ENCODE data around the gene PLPP1.

DNA sequence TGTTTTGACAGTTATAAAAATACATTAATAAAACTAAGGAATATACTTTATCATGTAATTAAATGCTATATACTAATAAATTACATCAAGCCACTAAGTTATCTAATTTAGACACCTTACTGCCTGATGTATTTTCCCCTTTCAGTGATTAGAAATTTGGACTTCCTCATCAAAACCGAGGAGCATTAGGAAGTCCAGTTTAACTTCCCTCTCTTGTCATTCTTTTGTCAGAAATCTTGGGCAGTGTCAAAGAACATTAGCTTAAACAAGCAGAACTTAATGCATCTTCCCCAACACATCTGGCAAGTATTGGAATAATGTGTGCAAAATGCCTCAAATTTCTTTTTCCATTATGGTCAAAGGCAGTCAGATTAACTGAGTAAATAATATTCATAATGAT is 81.6 kb downstream of the PLPP1 start:
- TF ChIP-seq REST (IDR thresholded peaks at IDR 0.05; ENCODE audit: low read depth, low read length): no peak
- TF ChIP-seq, protein P1, sequence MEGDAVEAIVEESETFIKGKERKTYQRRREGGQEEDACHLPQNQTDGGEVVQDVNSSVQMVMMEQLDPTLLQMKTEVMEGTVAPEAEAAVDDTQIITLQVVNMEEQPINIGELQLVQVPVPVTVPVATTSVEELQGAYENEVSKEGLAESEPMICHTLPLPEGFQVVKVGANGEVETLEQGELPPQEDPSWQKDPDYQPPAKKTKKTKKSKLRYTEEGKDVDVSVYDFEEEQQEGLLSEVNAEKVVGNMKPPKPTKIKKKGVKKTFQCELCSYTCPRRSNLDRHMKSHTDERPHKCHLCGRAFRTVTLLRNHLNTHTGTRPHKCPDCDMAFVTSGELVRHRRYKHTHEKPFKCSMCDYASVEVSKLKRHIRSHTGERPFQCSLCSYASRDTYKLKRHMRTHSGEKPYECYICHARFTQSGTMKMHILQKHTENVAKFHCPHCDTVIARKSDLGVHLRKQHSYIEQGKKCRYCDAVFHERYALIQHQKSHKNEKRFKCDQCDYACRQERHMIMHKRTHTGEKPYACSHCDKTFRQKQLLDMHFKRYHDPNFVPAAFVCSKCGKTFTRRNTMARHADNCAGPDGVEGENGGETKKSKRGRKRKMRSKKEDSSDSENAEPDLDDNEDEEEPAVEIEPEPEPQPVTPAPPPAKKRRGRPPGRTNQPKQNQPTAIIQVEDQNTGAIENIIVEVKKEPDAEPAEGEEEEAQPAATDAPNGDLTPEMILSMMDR (IDR thresholded peaks at IDR 0.05): no peak

All from SK-N-SH (cell line).